HepG2 (cell line): ENCODE data around the gene OR6C3. TPM values are rescaled to one million over a fixed set of nuclear protein-coding genes. Genes with fewer than 3 reads are reported as not detected.
"Not testable (repeated sequence)": the region's sequence is repeated elsewhere in the genome, so short reads cannot be mapped to it uniquely, and the experiment has no call there.

Source experiments
- ATAC-seq: fragments of 200-7000 bp; cut with Tn5 transposase; 3 replicates; pipeline ENCODE4 v1.9.1; 2020; ENCODE audit warnings: mild to moderate bottlenecking, moderate library complexity
- BruUV-seq: library from RNA; stranded (reverse); fragments of 400-500 nt; replicated peaks from 2 replicates; lab custom pipeline; 2021; lab: Mats Ljungman, UMichigan
- CTCF ChIA-PET: fragments of 300-600 bp; formaldehyde crosslinking; extraction: SDS; loops from one replicate; lab custom pipeline; 2021; ENCODE audit warnings: low total read pairs, inconsistent platforms, low intra/inter-chr PET ratio; lab: Yijun Ruan, JAX
- POLR2A ChIA-PET: fragments of 350-600 bp; sonication (Branson Sonifier 250); formaldehyde crosslinking; loops from one replicate; lab custom pipeline; 2020; ENCODE audit warnings: antibody characterized with exemption, inconsistent platforms; lab: Yijun Ruan, JAX
- DNase-seq: peaks from one replicate; pipeline ENCODE4 v3.0.0-alpha.2; 2015; ENCODE audit warnings: low spot score
- FAIRE-seq: peaks from 3 replicates; lab custom pipeline; 2011; peaks lifted over from hg19 to GRCh38; lab: Jason Lieb, UNC
- H2AFZ ChIP-seq: one replicate; pipeline ENCODE4 v1.6.1; 2011; ENCODE audit warnings: low read length, inconsistent platforms
- H3K27ac ChIP-seq: fragments of 300-600 bp; 3 replicates; pipeline ENCODE4 v1.8.0; 2011; ENCODE audit warnings: mixed run types, mild to moderate bottlenecking, mixed read lengths, low read length, inconsistent platforms; ENCODE audit not compliant: insufficient read depth; ENCODE audit errors: extremely low read length
- H3K27me3 ChIP-seq, 2 experiments: fragments of 200-600 bp in 1 of 2; 2 replicates in 1 of 2; 3 replicates in 1 of 2; pipeline versions ENCODE4 v1.6.0 to v1.8.0; 2011; ENCODE audit warnings: low read length in 2 of 2, mild to moderate bottlenecking in 2 of 2, moderate library complexity in 2 of 2, inconsistent platforms in 1 of 2; ENCODE audit not compliant: insufficient read depth in 2 of 2, control insufficient read depth in 1 of 2
- H3K36me3 ChIP-seq, 2 experiments: fragments of 200-600 bp in 1 of 2; replicated peaks in 1 of 2; 2 replicates in 1 of 2; 3 replicates in 1 of 2; pipeline versions ENCODE4 v1.5.1 to v1.8.0; 2011; ENCODE audit warnings: low read length in 2 of 2, inconsistent platforms in 1 of 2; ENCODE audit not compliant: insufficient read depth in 2 of 2, control insufficient read depth in 1 of 2
- H3K4me1 ChIP-seq: 2 replicates; pipeline ENCODE4 v1.5.1; 2012; ENCODE audit warnings: low read length, inconsistent platforms; ENCODE audit not compliant: insufficient read depth
- H3K4me2 ChIP-seq: 2 replicates; pipeline ENCODE4 v1.6.0; 2011; ENCODE audit warnings: low read depth, low read length, inconsistent platforms
- H3K4me3 ChIP-seq, 3 experiments: fragments of 200-600 bp in 1 of 3; sonication (generic), shearing (Covaris generic) in 1 of 3; replicated peaks in 1 of 3; 2 replicates each; pipeline ENCODE4 v1.5.1; 2011 to 2016; ENCODE audit warnings: low read length in 3 of 3, inconsistent platforms in 2 of 3, low read depth in 2 of 3, mild to moderate bottlenecking in 2 of 3, control low read depth in 1 of 3, mixed read lengths in 1 of 3; ENCODE audit not compliant: insufficient read depth in 1 of 3
- H3K79me2 ChIP-seq: one replicate; pipeline ENCODE4 v1.6.1; 2011; ENCODE audit warnings: low read length, inconsistent platforms; ENCODE audit not compliant: insufficient read depth
- H3K9ac ChIP-seq: 2 replicates; pipeline ENCODE4 v1.6.0; 2011; ENCODE audit warnings: mild to moderate bottlenecking, low read depth, low read length, inconsistent platforms; ENCODE audit not compliant: insufficient read depth
- H3K9me3 ChIP-seq: 2 replicates; pipeline ENCODE4 v1.5.1; 2012; ENCODE audit warnings: mild to moderate bottlenecking, low read length
- H4K20me1 ChIP-seq: 2 replicates; pipeline ENCODE4 v1.6.0; 2011; ENCODE audit warnings: inconsistent platforms, mild to moderate bottlenecking, low read length, moderate library complexity; ENCODE audit not compliant: insufficient read depth
- CCAR2 ChIP-seq: fragments of 200-400 bp; formaldehyde crosslinking; optimal IDR thresholded peaks from 2 replicates; pipeline ENCODE3; 2018; ENCODE audit warnings: low read depth, mild to moderate bottlenecking, low read length, moderate library complexity
- EED ChIP-seq: sonication (generic); formaldehyde crosslinking; IDR thresholded peaks from 2 replicates; pipeline ENCODE4 v1.5.0; 2020; ENCODE audit warnings: mild to moderate bottlenecking, missing genetic modification reagents
- GATA4 ChIP-seq: sonication (generic); IDR thresholded peaks from 2 replicates; pipeline ENCODE4 v1.6.1; 2016; ENCODE audit warnings: antibody characterized with exemption, low read depth, borderline replicate concordance
- IRF1 ChIP-seq: sonication (generic); formaldehyde crosslinking; IDR thresholded peaks from 2 replicates; pipeline ENCODE4 v1.4.0; 2020; ENCODE audit warnings: low read depth, mild to moderate bottlenecking, missing genetic modification reagents
- MAX ChIP-seq: IDR thresholded peaks from 2 replicates; pipeline ENCODE4 v1.6.1; 2012; ENCODE audit warnings: inconsistent platforms
- SETDB1 ChIP-seq: sonication (generic); formaldehyde crosslinking; IDR thresholded peaks from 2 replicates; pipeline ENCODE4 v1.5.1; 2020; ENCODE audit warnings: missing genetic modification reagents, mild to moderate bottlenecking, borderline replicate concordance
- TBP ChIP-seq: sonication (generic); formaldehyde crosslinking; IDR thresholded peaks from 2 replicates; pipeline ENCODE4 v1.5.0; 2020; ENCODE audit warnings: missing genetic modification reagents
- ZNF646 ChIP-seq: sonication (generic); formaldehyde crosslinking; IDR thresholded peaks from 2 replicates; pipeline ENCODE4 v1.9.0; 2021; ENCODE audit warnings: mild to moderate bottlenecking, missing genetic modification reagents
- WGBS: methylation state at CpG from one replicate; pipeline ENCODE4 v1.1.6; 2017; ENCODE audit warnings: low lambda C conversion rate; 5-methylcytosine and 5-hydroxymethylcytosine counted together
- in situ Hi-C: cut with HindIII; loops from 2 replicates; pipeline ENCODE4 v1.10.0; 2017; ENCODE audit warnings: low pct_unique_long_range_greater_than_20kb; ENCODE audit not compliant: extremely low pct_ligation_motif_present
- intact Hi-C: fragments of 100-400 bp; cut with micrococcal nuclease; formaldehyde crosslinking; loops from one replicate; pipeline ENCODE4 v1.10.0; 2022; ENCODE audit not compliant: unreplicated experiment
- polyA plus RNA-seq, 8 experiments: library from polyadenylated mRNA; depleted of rRNA in 3 of 8; stranded (reverse) in 7 of 8; unstranded in 1 of 8; fragments of >200 nt; fragmentation: Illumina TruSeq in 4 of 8; extraction: Trizol in 4 of 8; gene quantifications; 2 replicates each; pipeline versions ENCODE4 v1.2.1 to v1.2.3, GENCODE V29; 2011 to 2016; ENCODE audit warnings: low read depth in 4 of 8, missing spikeins in 1 of 8, mixed read lengths in 1 of 8; ENCODE audit not compliant: insufficient read depth in 1 of 8
- total RNA-seq, 5 experiments: library from RNA; depleted of rRNA; stranded (reverse); fragments of >200 nt; fragmentation: Illumina TruSeq; extraction: Trizol; gene quantifications; 2 replicates each; pipeline ENCODE4 v1.2.3, GENCODE V29; 2016; ENCODE audit warnings: low read depth in 1 of 5

OR6C3 gene
- total and polyA plus RNA-seq, 2 of the 13 experiments (the other 11 are each of a cell fraction or from before 2014, with no cell fraction given), result not detected

GRCh38 chr12:55336002-55336401 lies 5.5 kb downstream of the OR6C3 start:
- POLR2A ChIA-PET, result no interaction called here
- H3K36me3 ChIP-seq, result no peaks in the 10 kb centered on the region
- no peak overlapping the region for H3K4me3 ChIP-seq
- no peak overlapping the region for H2AFZ ChIP-seq
- H3K9me3 ChIP-seq, result no peaks in the 10 kb centered on the region
- no peaks in the 10 kb centered on the region for H3K4me1 ChIP-seq
- TF ChIP-seq MAX (no peak), CCAR2 (no peak), TBP (no peak), ZNF646 (CRISPR knock-in tag) (no peak), IRF1 (CRISPR knock-in tag) (no peak), SETDB1 (no peak), EED (CRISPR knock-in tag) (no peak), GATA4 (no peak)
- in situ Hi-C loops, result no loop called here
- no peaks in the 10 kb centered on the region; a peak in 1 of 5 replicates for H3K27me3 ChIP-seq
- no peak for FAIRE-seq
- H3K27ac ChIP-seq, result no peak overlapping the region
- no TSS peak for BruUV-seq
- H3K4me2 ChIP-seq, result no peak overlapping the region
- ATAC-seq, result no peak
- CTCF ChIA-PET, result no interaction called here
- no peaks in the 10 kb centered on the region for H3K79me2 ChIP-seq
- 13% methylated on average over 10 of the region's 10 CpGs for WGBS
- DNase-seq, result no peak
- intact Hi-C loops, result no loop called here
- H3K9ac ChIP-seq, result no peak overlapping the region
- H4K20me1 ChIP-seq, result no peaks in the 10 kb centered on the region

- H3K4me1 ChIP-seq, CTCF ChIA-PET, H3K9me3 ChIP-seq, H3K27ac ChIP-seq, H2AFZ ChIP-seq, H3K4me2 ChIP-seq, intact Hi-C loops, POLR2A ChIA-PET, H4K20me1 ChIP-seq, BruUV-seq, H3K36me3 ChIP-seq, FAIRE-seq, H3K27me3 ChIP-seq, H3K4me3 ChIP-seq, H3K9ac ChIP-seq, H3K79me2 ChIP-seq, DNase-seq, ATAC-seq, in situ Hi-C loops: not testable (repeated sequence)
- WGBS, result 27% methylated on average over 4 of the region's 4 CpGs
These were observed 24.8 kb downstream of the OR6C3 start for GRCh38 chr12:55355338-55355737.
